Glomerular endothelial cell (primary cell): ENCODE data around the gene AHSP. TPM values are rescaled to one million over a fixed set of nuclear protein-coding genes. Genes with fewer than 3 reads are reported as not detected.
"Not testable (repeated sequence)": the region's sequence is repeated elsewhere in the genome, so short reads cannot be mapped to it uniquely, and the experiment has no call there.

Experiments used
- DNase-seq: peaks from one replicate; pipeline ENCODE4 v3.0.0-alpha.2; 2011; ENCODE audit warnings: low read depth, low spot score; ENCODE audit errors: extremely low read depth
- total RNA-seq: library from RNA; depleted of rRNA; stranded (reverse); fragments of >200 nt; gene quantifications from 2 replicates; pipeline ENCODE4 v1.2.3, GENCODE V29; 2015

Gene AHSP
- total RNA-seq, result not detected in 2 replicates

GRCh38 chr16:31527734-31528274 lies at the start of gene AHSP:
AHSP (plus strand) TSS chr16:31527900; CDS start chr16:31528140, 240 bp downstream.
- no peak for DNase-seq

- DNase-seq, result no peak
Observed at GRCh38 chr16:31478956-31479355, 48.7 kb upstream of the AHSP start.

GRCh38 chr16:31479751-31480150 lies 47.9 kb upstream of the AHSP start:
- DNase-seq, result no peak

GRCh38 chr16:31480851-31481536 lies 46.7 kb upstream of the AHSP start:
- DNase-seq, result no peak

GRCh38 chr16:31483081-31483480 lies 44.6 kb upstream of the AHSP start, which contains the start of gene SLC5A2:
SLC5A2 (plus strand) TSS chr16:31483123; CDS start chr16:31483137, 14 bp downstream.
- no peak for DNase-seq

GRCh38 chr16:31484048-31484447 lies 43.7 kb upstream of the AHSP start:
- DNase-seq, result not testable (repeated sequence)

GRCh38 chr16:31484491-31485171 lies 43.1 kb upstream of the AHSP start:
- DNase-seq, result no peak

- DNase-seq, result no peak
Observed at GRCh38 chr16:31485571-31485970, 42.1 kb upstream of the AHSP start.

GRCh38 chr16:31486045-31486444 lies 41.7 kb upstream of the AHSP start:
- DNase-seq, result no peak

- DNase-seq, result no peak
Observed at GRCh38 chr16:31487071-31487719, 40.5 kb upstream of the AHSP start.

- no peak for DNase-seq
Observed at GRCh38 chr16:31487720-31488467, 39.8 kb upstream of the AHSP start.

GRCh38 chr16:31488468-31489297 lies 39.0 kb upstream of the AHSP start:
- no peak for DNase-seq

GRCh38 chr16:31489298-31489564 lies 38.5 kb upstream of the AHSP start:
- no peak for DNase-seq

- DNase-seq, result no peak
Observed at GRCh38 chr16:31489616-31490584, 37.8 kb upstream of the AHSP start.

GRCh38 chr16:31491778-31492418 lies 35.8 kb upstream of the AHSP start:
- no peak for DNase-seq

- no peak for DNase-seq
Observed at GRCh38 chr16:31493506-31494125, 34.1 kb upstream of the AHSP start.

GRCh38 chr16:31496670-31497069 lies 31.0 kb upstream of the AHSP start:
- no peak for DNase-seq

GRCh38 chr16:31498493-31498892 lies 29.2 kb upstream of the AHSP start:
- DNase-seq, result no peak
